Epithelial cell of prostate (primary cell): ENCODE results near the gene SYDE2.
"Not testable (repeated sequence)": the region's sequence is repeated elsewhere in the genome, so short reads cannot be mapped to it uniquely, and the experiment has no call there.

Source experiments
- DNase-seq: peaks from one replicate; pipeline ENCODE4 v3.0.0-alpha.2; 2011; ENCODE audit warnings: low read depth, low spot score
- H3K27ac ChIP-seq: fragments of 450-650 bp; 2 replicates; pipeline ENCODE4 v1.5.1; 2017; ENCODE audit warnings: mild to moderate bottlenecking

The SYDE2 gene

DNA sequence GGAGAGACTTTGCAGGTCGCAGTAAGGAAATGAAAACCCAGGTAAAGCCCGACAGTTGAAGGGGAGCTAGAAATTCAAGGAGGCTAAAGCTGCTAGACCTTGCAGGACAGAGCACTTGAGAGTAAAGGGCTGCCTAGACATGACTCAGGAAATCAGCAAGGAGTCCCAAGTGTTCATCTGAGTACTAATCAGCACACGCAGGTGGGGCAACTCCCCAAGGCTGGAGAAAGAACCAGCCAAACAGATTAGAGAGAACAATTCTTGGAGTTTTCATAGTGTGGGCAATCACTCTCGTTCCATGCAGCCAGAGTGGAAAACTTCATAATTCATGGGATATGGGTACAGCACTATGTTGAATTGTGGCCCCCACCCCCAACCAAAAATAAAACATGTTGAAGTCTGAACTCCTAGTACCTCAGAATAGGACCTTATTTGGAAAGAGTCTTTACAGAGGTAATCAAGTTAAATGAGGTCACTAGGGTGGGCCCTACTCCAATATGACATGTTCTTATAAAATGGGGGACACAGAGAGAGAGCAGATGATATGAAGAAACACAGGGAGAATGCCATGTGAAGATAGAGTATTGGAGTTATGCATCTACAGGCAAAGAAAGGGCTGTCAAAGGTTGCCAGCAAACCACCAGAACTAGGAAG lies 28.0 kb downstream of the SYDE2 start:
- H3K27ac ChIP-seq, result no peak overlapping the region

DNA sequence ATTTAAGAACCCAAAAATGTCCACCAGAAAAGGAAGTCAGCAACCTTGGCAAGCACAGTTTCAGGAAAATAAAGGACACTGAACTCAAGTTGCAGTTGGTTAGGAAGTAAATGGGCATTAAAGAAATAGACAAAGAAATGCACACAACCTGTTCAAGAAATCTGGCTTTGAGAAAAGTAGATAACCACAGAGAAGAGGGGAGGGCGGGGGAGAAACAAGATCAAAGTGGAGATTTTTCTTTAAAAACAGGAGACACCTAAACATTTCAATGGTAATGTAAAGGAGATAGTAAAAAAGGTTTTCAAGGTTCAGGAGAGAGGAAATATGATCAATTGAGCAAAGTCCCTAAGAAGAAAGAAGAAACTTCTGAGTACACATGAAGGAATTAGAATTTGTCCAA lies 29.1 kb downstream of the SYDE2 start:
- no peak for DNase-seq
- H3K27ac ChIP-seq, result no peak overlapping the region

More for the DNA sequence above, 28.0 kb downstream of the SYDE2 start:
- no peak for DNase-seq

GRCh38 chr1:85168884-85169283 lies 31.9 kb downstream of the SYDE2 start:
- no peak for DNase-seq
- no peak overlapping the region for H3K27ac ChIP-seq

GRCh38 chr1:85166351-85166750 lies 34.5 kb downstream of the SYDE2 start:
- no peak overlapping the region for H3K27ac ChIP-seq
- DNase-seq, result no peak

GRCh38 chr1:85158910-85159309 lies 41.9 kb downstream of the SYDE2 start:
- no peak overlapping the region for H3K27ac ChIP-seq
- DNase-seq, result no peak

GRCh38 chr1:85157436-85157835 lies 43.4 kb downstream of the SYDE2 start:
- no peak overlapping the region for H3K27ac ChIP-seq
- DNase-seq, result no peak

- no peak overlapping the region for H3K27ac ChIP-seq
- DNase-seq, result no peak
These were observed 47.5 kb downstream of the SYDE2 start for GRCh38 chr1:85153149-85153891.

DNA sequence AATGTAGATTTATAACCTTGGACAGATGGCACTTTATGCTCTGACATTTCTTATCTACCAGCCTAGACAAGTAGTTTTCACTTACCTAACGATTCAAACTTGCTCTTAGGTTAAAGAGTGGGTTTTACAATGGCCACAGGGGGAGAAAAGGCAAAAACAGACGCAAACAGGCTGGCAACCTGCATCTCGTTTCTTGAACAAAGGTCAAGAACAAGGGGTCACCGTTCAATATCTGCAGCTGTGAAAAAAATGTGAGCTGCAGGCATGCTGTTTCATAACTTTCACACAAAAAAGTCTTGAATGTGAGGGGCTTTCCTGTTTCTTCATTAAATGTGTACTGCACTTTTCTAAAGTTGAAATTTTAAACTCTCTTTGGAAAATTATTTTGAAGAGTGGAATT lies 49.4 kb downstream of the SYDE2 start:
- H3K27ac ChIP-seq, result no peak overlapping the region
- DNase-seq, result no peak

DNA sequence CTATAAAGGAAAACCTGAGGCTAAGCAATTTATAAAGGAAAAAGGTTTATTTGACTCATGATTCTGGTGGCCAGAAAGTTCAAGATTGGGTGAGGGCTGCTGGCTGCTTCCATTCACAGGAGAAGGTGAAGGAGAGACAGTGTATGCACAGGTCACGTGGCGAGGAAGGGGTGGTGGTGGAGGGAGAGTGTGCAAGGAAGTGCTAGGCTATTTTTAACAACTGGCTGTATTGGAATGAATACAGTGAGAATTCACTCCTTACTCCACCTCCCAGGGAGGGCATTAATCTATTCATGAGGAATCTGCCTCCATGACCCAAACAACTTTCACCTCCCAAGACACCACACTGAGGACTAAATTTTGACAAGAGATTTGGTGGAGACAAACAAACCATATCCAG lies 51.0 kb downstream of the SYDE2 start:
- no peak overlapping the region for H3K27ac ChIP-seq
- DNase-seq, result no peak

- no peak for DNase-seq
- no peak overlapping the region for H3K27ac ChIP-seq
These were observed 52.1 kb downstream of the SYDE2 start for GRCh38 chr1:85148524-85149250.

DNA sequence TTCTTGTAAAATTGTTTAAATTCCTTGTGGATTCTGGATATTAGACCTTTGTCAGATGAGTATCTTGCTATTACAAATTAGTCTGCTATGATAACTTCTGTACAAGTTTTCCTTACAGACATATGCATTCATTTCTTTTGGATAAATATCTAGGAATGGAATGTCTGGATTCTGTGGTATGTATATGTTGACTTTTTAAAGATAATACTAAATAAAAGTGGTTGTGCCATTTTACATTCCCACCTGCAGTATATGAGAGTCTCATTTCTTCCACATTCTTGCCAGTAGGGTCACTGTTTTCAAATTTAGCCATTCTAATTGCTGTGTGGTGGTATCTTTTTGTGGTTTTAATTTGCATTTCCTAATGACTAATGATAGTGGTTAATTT lies 53.9 kb downstream of the SYDE2 start:
- H3K27ac ChIP-seq, result no peak overlapping the region
- no peak for DNase-seq

DNA sequence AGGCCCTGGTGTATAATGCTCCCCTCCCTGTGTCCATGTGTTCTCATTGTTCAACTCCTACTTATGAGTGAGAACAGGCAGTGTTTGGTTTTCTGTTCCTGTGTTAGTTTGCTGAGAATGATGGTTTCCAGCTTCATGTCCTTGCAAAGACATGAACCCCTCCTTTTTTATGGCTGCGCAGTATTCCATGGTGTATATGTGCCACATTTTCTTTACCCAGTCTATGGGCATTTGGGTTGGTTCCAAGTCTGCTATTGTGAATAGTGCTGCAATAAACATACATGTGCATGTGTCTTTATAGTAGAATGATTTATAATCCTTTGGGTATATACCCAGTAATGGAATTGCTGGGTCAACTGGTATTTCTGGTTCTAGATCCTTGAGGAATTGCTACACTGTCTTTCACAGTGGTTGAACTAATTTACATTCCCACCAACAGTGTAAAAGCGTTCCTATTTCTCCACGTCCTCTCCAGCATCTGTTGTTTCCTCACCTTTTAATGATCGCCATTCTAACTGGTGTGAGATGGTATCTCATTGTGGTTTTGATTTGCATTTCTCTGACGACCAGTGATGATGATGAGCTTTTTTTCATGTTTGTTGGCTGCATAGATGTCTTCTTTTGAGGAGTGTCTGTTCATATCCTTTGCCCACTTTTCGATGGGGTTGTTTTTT lies 54.4 kb downstream of the SYDE2 start:
- not testable (repeated sequence) for DNase-seq, H3K27ac ChIP-seq

- H3K27ac ChIP-seq, result no peak overlapping the region
- no peak for DNase-seq
These were observed 56.5 kb downstream of the SYDE2 start for GRCh38 chr1:85144351-85144750.

DNA sequence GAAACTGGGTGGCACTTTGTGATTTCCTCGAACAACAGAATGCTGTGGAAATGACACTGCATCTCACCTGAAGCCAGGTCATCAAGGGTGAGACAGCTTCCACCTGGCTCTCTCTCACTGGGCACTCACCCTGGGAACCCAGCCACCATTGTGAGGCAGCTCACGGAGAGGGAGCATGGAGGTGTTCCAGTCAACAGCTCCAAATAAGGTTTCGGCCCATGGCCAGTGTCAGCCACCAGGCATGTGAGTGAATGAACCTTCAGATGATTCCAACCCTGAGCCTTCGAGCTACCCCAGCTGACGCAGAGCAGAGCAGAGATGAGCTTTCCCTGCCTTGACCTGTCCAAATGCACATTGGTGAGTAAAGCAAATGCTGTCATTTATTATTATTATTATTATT lies 58.1 kb downstream of the SYDE2 start:
- no peak overlapping the region for H3K27ac ChIP-seq
- no peak for DNase-seq

DNA sequence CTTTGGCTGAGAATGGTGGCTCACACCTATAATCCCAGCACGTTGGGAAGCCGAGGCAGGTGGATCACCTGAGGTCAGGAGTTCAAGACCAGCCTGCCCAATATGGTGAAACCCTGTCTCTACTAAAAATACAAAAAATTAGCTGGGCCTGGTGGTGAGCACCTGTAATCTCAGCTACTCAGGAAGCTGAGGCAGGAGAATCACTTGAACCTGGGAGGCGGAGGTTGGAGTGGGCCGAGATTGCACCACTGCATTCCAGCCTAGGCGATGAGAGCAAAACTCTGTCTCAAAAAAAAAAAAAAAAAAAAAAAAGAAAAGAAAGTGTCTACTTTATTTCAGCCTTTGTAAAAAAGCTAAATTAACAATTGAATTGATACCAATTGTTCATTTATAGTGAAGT lies 62.4 kb downstream of the SYDE2 start:
- not testable (repeated sequence) for H3K27ac ChIP-seq, DNase-seq

GRCh38 chr1:85137660-85138059 lies 63.2 kb downstream of the SYDE2 start:
- H3K27ac ChIP-seq, result no peak overlapping the region
- DNase-seq, result no peak

DNA sequence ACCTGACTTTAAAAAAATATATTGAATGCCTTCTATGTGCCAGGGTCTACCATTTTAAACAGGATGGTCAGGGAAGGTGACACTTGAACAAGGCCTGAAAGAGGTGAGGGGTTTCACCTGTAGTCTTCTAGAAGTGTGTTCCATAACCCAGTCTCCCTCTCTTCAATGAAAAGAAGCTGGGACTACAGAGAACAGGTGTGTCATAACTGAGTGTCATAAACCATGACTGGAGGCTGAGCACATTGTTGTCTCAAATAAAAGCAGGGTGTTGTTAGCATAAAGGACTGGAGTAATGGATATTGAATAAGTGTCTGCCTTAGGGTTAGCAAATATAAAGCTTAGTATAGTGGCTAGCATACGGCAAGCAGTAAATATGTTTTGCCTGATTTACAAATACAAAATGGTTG lies 65.4 kb downstream of the SYDE2 start:
- peak overlapping the region; percentile 56 for H3K27ac ChIP-seq
- DNase-seq, result no peak

- H3K27ac ChIP-seq, result peak overlapping the region; percentile 56
These were observed 66.0 kb downstream of the SYDE2 start for GRCh38 chr1:85134583-85135391.

GRCh38 chr1:85133565-85134159 lies 67.2 kb downstream of the SYDE2 start:
- no peak overlapping the region for H3K27ac ChIP-seq
- DNase-seq, result no peak

More at GRCh38 chr1:85134583-85135391, 66.0 kb downstream of the SYDE2 start:
- DNase-seq, result peak; percentile 34
